ENCODE results near the gene ENC1. TPM values are rescaled to one million over a fixed set of nuclear protein-coding genes. Genes with fewer than 3 reads are reported as not detected.
A peak's percentile ranks its signal among the peaks of the same experiment; 100 is the strongest.

ENC1 gene
- polyA plus RNA-seq, 1 of the 3 experiments (the other 2 are of a cell fraction), result 20.3 TPM

- TF ChIP-seq RAD21 (IDR thresholded peaks at IDR 0.05; ENCODE audit: low read length) (no peak), ELF1 (IDR thresholded peaks at IDR 0.05) (no peak), SIN3A (IDR thresholded peaks at IDR 0.05; ENCODE audit: borderline replicate concordance, low read depth, low read length) (0 out of 2 replicates have a peak, but pooled peaks have one; percentile 24), GATA2 (CRISPR knock-in tag; IDR thresholded peaks at IDR 0.05) (no peak), FOXJ3 (CRISPR knock-in tag; IDR thresholded peaks at IDR 0.05) (no peak), FOXM1 (IDR thresholded peaks at IDR 0.05; ENCODE audit: low read depth) (0 out of 2 replicates have a peak, but pooled peaks have one; percentile 14), RXRA (IDR thresholded peaks at IDR 0.05; ENCODE audit: borderline replicate concordance, low read depth) (no peak), NRF1 (IDR thresholded peaks at IDR 0.05; ENCODE audit: low read depth, low read length) (no peak), JUND (IDR thresholded peaks at IDR 0.05) (peak; percentile 35; the same call in 1 of the 2 replicates), EZH2phosphoT487 (IDR thresholded peaks at IDR 0.05; ENCODE audit: borderline replicate concordance, low read depth) (no peak), TAF1 (IDR thresholded peaks at IDR 0.05; ENCODE audit: borderline replicate concordance, low read depth, low read length) (peak; percentile 73; the same call in 1 of the 2 replicates)
- TF ChIP-seq, protein P1, sequence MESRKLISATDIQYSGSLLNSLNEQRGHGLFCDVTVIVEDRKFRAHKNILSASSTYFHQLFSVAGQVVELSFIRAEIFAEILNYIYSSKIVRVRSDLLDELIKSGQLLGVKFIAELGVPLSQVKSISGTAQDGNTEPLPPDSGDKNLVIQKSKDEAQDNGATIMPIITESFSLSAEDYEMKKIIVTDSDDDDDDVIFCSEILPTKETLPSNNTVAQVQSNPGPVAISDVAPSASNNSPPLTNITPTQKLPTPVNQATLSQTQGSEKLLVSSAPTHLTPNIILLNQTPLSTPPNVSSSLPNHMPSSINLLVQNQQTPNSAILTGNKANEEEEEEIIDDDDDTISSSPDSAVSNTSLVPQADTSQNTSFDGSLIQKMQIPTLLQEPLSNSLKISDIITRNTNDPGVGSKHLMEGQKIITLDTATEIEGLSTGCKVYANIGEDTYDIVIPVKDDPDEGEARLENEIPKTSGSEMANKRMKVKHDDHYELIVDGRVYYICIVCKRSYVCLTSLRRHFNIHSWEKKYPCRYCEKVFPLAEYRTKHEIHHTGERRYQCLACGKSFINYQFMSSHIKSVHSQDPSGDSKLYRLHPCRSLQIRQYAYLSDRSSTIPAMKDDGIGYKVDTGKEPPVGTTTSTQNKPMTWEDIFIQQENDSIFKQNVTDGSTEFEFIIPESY (IDR thresholded peaks at IDR 0.05; ENCODE audit: borderline replicate concordance, low read depth), result no peak
- TF ChIP-seq, protein P2, sequence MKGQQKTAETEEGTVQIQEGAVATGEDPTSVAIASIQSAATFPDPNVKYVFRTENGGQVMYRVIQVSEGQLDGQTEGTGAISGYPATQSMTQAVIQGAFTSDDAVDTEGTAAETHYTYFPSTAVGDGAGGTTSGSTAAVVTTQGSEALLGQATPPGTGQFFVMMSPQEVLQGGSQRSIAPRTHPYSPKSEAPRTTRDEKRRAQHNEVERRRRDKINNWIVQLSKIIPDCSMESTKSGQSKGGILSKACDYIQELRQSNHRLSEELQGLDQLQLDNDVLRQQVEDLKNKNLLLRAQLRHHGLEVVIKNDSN (IDR thresholded peaks at IDR 0.05; ENCODE audit: borderline replicate concordance, low read depth), result peak; percentile 84
- TF ChIP-seq, protein P3, sequence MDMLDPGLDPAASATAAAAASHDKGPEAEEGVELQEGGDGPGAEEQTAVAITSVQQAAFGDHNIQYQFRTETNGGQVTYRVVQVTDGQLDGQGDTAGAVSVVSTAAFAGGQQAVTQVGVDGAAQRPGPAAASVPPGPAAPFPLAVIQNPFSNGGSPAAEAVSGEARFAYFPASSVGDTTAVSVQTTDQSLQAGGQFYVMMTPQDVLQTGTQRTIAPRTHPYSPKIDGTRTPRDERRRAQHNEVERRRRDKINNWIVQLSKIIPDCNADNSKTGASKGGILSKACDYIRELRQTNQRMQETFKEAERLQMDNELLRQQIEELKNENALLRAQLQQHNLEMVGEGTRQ (IDR thresholded peaks at IDR 0.05; ENCODE audit: borderline replicate concordance, low read depth, low read length), result no peak
- TF ChIP-seq, protein P4, sequence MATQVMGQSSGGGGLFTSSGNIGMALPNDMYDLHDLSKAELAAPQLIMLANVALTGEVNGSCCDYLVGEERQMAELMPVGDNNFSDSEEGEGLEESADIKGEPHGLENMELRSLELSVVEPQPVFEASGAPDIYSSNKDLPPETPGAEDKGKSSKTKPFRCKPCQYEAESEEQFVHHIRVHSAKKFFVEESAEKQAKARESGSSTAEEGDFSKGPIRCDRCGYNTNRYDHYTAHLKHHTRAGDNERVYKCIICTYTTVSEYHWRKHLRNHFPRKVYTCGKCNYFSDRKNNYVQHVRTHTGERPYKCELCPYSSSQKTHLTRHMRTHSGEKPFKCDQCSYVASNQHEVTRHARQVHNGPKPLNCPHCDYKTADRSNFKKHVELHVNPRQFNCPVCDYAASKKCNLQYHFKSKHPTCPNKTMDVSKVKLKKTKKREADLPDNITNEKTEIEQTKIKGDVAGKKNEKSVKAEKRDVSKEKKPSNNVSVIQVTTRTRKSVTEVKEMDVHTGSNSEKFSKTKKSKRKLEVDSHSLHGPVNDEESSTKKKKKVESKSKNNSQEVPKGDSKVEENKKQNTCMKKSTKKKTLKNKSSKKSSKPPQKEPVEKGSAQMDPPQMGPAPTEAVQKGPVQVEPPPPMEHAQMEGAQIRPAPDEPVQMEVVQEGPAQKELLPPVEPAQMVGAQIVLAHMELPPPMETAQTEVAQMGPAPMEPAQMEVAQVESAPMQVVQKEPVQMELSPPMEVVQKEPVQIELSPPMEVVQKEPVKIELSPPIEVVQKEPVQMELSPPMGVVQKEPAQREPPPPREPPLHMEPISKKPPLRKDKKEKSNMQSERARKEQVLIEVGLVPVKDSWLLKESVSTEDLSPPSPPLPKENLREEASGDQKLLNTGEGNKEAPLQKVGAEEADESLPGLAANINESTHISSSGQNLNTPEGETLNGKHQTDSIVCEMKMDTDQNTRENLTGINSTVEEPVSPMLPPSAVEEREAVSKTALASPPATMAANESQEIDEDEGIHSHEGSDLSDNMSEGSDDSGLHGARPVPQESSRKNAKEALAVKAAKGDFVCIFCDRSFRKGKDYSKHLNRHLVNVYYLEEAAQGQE (IDR thresholded peaks at IDR 0.05; ENCODE audit: low read depth, low read length), result no peak
- TF ChIP-seq, protein P5, sequence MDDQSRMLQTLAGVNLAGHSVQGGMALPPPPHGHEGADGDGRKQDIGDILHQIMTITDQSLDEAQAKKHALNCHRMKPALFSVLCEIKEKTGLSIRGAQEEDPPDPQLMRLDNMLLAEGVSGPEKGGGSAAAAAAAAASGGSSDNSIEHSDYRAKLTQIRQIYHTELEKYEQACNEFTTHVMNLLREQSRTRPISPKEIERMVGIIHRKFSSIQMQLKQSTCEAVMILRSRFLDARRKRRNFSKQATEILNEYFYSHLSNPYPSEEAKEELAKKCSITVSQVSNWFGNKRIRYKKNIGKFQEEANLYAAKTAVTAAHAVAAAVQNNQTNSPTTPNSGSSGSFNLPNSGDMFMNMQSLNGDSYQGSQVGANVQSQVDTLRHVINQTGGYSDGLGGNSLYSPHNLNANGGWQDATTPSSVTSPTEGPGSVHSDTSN (IDR thresholded peaks at IDR 0.05), result 0 out of 2 replicates have a peak, but pooled peaks have one; percentile 5
These were observed 44.6 kb upstream of the ENC1 start, which contains the start of gene HEXB (continued) for GRCh38 chr5:74684900-74685851.
